Measurements from ENCODE around the gene PLXDC2. TPM values are rescaled to one million over a fixed set of nuclear protein-coding genes. Genes with fewer than 3 reads are reported as not detected.

PLXDC2 gene
- total RNA-seq, 1 experiment from 2014 or later, result 0.20 TPM

DNA sequence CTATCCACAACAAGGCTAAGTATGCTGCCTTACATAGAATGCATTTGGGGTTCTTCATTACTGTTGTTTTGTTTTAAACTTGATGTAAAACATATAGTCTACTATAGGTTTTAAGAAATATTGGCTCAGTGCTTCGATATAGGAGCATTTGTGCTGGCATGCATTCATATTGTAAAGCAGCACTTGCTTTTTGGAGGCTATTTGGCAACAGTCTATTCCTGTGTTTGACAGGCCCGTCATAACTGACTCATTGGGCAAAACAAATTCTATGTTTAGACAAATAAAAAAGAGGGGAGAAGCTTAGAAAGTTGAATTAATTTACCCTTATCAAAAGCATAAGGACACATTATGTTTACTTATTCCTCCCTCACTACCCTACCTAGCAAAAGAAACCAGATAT lies 38.4 kb upstream of the PLXDC2 start:
- no peak for TF ChIP-seq JUND (IDR thresholded peaks at IDR 0.05)
- no peak for TF ChIP-seq CBX3 (IDR thresholded peaks at IDR 0.05; ENCODE audit: low read depth)
- TF ChIP-seq, protein P1, sequence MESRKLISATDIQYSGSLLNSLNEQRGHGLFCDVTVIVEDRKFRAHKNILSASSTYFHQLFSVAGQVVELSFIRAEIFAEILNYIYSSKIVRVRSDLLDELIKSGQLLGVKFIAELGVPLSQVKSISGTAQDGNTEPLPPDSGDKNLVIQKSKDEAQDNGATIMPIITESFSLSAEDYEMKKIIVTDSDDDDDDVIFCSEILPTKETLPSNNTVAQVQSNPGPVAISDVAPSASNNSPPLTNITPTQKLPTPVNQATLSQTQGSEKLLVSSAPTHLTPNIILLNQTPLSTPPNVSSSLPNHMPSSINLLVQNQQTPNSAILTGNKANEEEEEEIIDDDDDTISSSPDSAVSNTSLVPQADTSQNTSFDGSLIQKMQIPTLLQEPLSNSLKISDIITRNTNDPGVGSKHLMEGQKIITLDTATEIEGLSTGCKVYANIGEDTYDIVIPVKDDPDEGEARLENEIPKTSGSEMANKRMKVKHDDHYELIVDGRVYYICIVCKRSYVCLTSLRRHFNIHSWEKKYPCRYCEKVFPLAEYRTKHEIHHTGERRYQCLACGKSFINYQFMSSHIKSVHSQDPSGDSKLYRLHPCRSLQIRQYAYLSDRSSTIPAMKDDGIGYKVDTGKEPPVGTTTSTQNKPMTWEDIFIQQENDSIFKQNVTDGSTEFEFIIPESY (IDR thresholded peaks at IDR 0.05; ENCODE audit: extremely low read depth, insufficient replicate concordance, low read length), result no peak
- TF ChIP-seq EGR1 (IDR thresholded peaks at IDR 0.05; ENCODE audit: low read depth), result no peak
- no peak for TF ChIP-seq FOSL1 (IDR thresholded peaks at IDR 0.05; ENCODE audit: low read depth)
- TF ChIP-seq, protein P2, sequence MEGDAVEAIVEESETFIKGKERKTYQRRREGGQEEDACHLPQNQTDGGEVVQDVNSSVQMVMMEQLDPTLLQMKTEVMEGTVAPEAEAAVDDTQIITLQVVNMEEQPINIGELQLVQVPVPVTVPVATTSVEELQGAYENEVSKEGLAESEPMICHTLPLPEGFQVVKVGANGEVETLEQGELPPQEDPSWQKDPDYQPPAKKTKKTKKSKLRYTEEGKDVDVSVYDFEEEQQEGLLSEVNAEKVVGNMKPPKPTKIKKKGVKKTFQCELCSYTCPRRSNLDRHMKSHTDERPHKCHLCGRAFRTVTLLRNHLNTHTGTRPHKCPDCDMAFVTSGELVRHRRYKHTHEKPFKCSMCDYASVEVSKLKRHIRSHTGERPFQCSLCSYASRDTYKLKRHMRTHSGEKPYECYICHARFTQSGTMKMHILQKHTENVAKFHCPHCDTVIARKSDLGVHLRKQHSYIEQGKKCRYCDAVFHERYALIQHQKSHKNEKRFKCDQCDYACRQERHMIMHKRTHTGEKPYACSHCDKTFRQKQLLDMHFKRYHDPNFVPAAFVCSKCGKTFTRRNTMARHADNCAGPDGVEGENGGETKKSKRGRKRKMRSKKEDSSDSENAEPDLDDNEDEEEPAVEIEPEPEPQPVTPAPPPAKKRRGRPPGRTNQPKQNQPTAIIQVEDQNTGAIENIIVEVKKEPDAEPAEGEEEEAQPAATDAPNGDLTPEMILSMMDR (IDR thresholded peaks at IDR 0.05 in 2 of 3, conservative IDR thresholded peaks at IDR 0.05 in 1 of 3; ENCODE audit: borderline replicate concordance in 1 of 3, insufficient read depth in 1 of 3, low read depth in 2 of 3, low read length in 2 of 3), result no peak
- no peak for TF ChIP-seq ZNF274 (IDR thresholded peaks at IDR 0.05; ENCODE audit: low read depth, low read length)
- TF ChIP-seq YY1 (IDR thresholded peaks at IDR 0.05; ENCODE audit: extremely low read depth, insufficient replicate concordance, low read depth, low read length), result no peak
- no peak for TF ChIP-seq POLR2AphosphoS5 (IDR thresholded peaks at IDR 0.05; ENCODE audit: low read depth, low read length)
- TF ChIP-seq SP1 (IDR thresholded peaks at IDR 0.05; ENCODE audit: low read depth), result no peak

More for the DNA sequence above, 38.4 kb upstream of the PLXDC2 start:
- Histone ChIP-seq H3K36me3 (ENCODE audit: control insufficient read depth in 1 of 2, insufficient read depth in 2 of 2, low read length in 2 of 2) (no peaks in the 10 kb centered on the region), H3K9me3 (ENCODE audit: control insufficient read depth in 1 of 2, insufficient read depth in 1 of 2, low read depth in 1 of 2, low read length in 2 of 2) (peaks cover 8 to 22% of the 10 kb centered on the region in 2 experiments; a peak in 3 of 4 replicates), H3K4me3 (replicated peaks in 1 of 2; ENCODE audit: low read depth in 1 of 2, low read length in 2 of 2) (no peak overlapping the region), H3K9me2 (ENCODE audit: insufficient read depth) (no peaks in the 10 kb centered on the region), H3K4me1 (ENCODE audit: control insufficient read depth in 1 of 2, insufficient read depth in 2 of 2, low read length in 2 of 2) (no peaks in the 10 kb centered on the region), H4K20me1 (ENCODE audit: insufficient read depth) (no peaks in the 10 kb centered on the region), H3K4me2 (ENCODE audit: low read length) (no peak overlapping the region), H3K9ac (ENCODE audit: low read length) (no peak overlapping the region), H2AFZ (ENCODE audit: low read depth, low read length, poor library complexity, severe bottlenecking) (no peak overlapping the region), H3K79me2 (ENCODE audit: insufficient read depth, low read length) (no peaks in the 10 kb centered on the region), H3K27me3 (ENCODE audit: insufficient read depth, low read length) (no peaks in the 10 kb centered on the region), H3K27ac (ENCODE audit: low read depth, low read length) (no peak overlapping the region)
- ChIA-PET POLR2A (no interaction called here), RAD21 (ENCODE audit: low non-redundant PET in 1 of 2, low total read pairs in 2 of 2, uncharacterized antibody in 2 of 2, unreplicated experiment in 2 of 2) (no interaction called here), CTCF (no interaction called here)
- ATAC-seq (no peak), DNase-seq (ENCODE audit: low read depth, low spot score) (no peak)
- no TSS peak for BruUV-seq (replicated peaks)
- intact Hi-C loops (cut with micrococcal nuclease), result no loop called here

Data from HCT116 (cell line).